ENCODE results near the gene JPH4. TPM values are rescaled to one million over a fixed set of nuclear protein-coding genes. Genes with fewer than 3 reads are reported as not detected.

JPH4 gene
- total RNA-seq, 1 experiment from 2014 or later, result 0.15 TPM

- TF ChIP-seq TCF7L2 (IDR thresholded peaks at IDR 0.05; ENCODE audit: borderline replicate concordance, extremely low read depth, insufficient read depth, insufficient read length) (no peak), RAD21 (IDR thresholded peaks at IDR 0.05; ENCODE audit: low read depth) (no peak)
Measured at GRCh38 chr14:23531391-23531790, 47.2 kb downstream of the JPH4 start (continued).

GRCh38 chr14:23530375-23531055 lies 48.1 kb downstream of the JPH4 start:
- ChIA-PET CTCF (no interaction called here), POLR2A (no interaction called here), RAD21 (ENCODE audit: low non-redundant PET in 1 of 2, low total read pairs in 2 of 2, uncharacterized antibody in 2 of 2, unreplicated experiment in 2 of 2) (no interaction called here)
- Histone ChIP-seq H3K79me2 (ENCODE audit: insufficient read depth, low read length) (no peaks in the 10 kb centered on the region), H4K20me1 (ENCODE audit: insufficient read depth) (no peaks in the 10 kb centered on the region), H3K4me1 (ENCODE audit: control insufficient read depth in 1 of 2, insufficient read depth in 2 of 2, low read length in 2 of 2) (no peaks in the 10 kb centered on the region), H3K9me3 (ENCODE audit: control insufficient read depth in 1 of 2, insufficient read depth in 1 of 2, low read depth in 1 of 2, low read length in 2 of 2) (no peaks in the 10 kb centered on the region), H3K27me3 (ENCODE audit: insufficient read depth, low read length) (no peaks in the 10 kb centered on the region), H3K27ac (ENCODE audit: low read depth, low read length) (no peak overlapping the region), H3K36me3 (ENCODE audit: control insufficient read depth in 1 of 2, insufficient read depth in 2 of 2, low read length in 2 of 2) (no peaks in the 10 kb centered on the region; a peak in 1 of 4 replicates), H3K4me2 (ENCODE audit: low read length) (no peak overlapping the region), H3K4me3 (replicated peaks in 1 of 2; ENCODE audit: low read depth in 1 of 2, low read length in 2 of 2) (no peak overlapping the region), H2AFZ (ENCODE audit: low read depth, low read length, poor library complexity, severe bottlenecking) (no peak overlapping the region), H3K9me2 (ENCODE audit: insufficient read depth) (no peaks in the 10 kb centered on the region), H3K9ac (ENCODE audit: low read length) (no peak overlapping the region)
- ATAC-seq, result no peak
- no peak for TF ChIP-seq POLR2A (IDR thresholded peaks at IDR 0.05; ENCODE audit: borderline replicate concordance, extremely low read depth, insufficient read depth, insufficient read length)
- TF ChIP-seq REST (IDR thresholded peaks at IDR 0.05; ENCODE audit: low read depth), result no peak
- TF ChIP-seq CBX3 (IDR thresholded peaks at IDR 0.05; ENCODE audit: low read depth), result no peak
- no peak for TF ChIP-seq SP1 (IDR thresholded peaks at IDR 0.05; ENCODE audit: low read depth)
- no peak for TF ChIP-seq EZH2phosphoT487 (IDR thresholded peaks at IDR 0.05; ENCODE audit: borderline replicate concordance)
- TF ChIP-seq EZH2 (IDR thresholded peaks at IDR 0.05), result no peak
- intact Hi-C loops (cut with micrococcal nuclease), result no loop called here
- no TSS peak for BruUV-seq (replicated peaks)
- no peak for DNase-seq (ENCODE audit: low read depth, low spot score)
